ENCODE data around the gene RO60. TPM values are rescaled to one million over a fixed set of nuclear protein-coding genes. Genes with fewer than 3 reads are reported as not detected.

RO60 gene
- total RNA-seq, 1 experiment from 2014 or later = 74.8 TPM

DNA sequence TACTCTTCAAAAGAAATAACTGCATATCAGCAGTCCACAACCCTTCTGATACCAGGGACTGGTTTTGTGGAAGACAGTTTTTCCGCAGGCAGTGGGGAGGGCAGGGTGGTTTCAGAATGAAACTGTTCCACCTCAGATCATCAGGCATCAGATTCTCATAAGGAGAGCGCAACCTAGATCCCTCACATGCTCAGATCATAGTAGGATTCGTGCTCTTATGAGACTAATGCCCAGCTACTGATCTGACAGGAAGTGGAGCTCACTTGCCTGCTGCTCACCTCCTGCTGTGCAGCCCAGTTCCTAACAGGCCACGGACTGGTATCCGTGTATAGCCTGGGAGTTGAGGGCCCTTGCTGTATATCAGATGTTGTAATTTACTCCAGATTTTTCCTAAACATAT, 11.5 kb downstream of the RO60 start:
- ChIA-PET CTCF (interaction anchor here (0.7 kb wide), 1 partner anchor 361 kb away, joined by 6 read pairs; no protein-coding TSS in a partner anchor), POLR2A (interaction anchor here (0.6 to 0.7 kb wide), 2 partner anchors 12 to 129 kb away, joined by 3 read pairs; partner anchors contain the start of genes RO60 and UCHL5)
- DNase-seq (ENCODE audit: low read depth, low spot score) = no peak
- in situ Hi-C loops (cut with HindIII; ENCODE audit: low pct_unique_long_range_greater_than_20kb, low sequenced_read_pairs) (no loop called here), intact Hi-C loops (cut with micrococcal nuclease; ENCODE audit: unreplicated experiment) (no loop called here)
- Histone ChIP-seq H3K27me3 (ENCODE audit: control insufficient read depth, insufficient read depth, low read length) (no peaks in the 10 kb centered on the region), H3K27ac (ENCODE audit: low read length) (no peak overlapping the region), H3K4me3 (ENCODE audit: low read depth in 2 of 2, low read length in 2 of 2) (no peak overlapping the region), H3K9me3 (ENCODE audit: control insufficient read depth, insufficient read depth, low read depth, low read length) (no peaks in the 10 kb centered on the region), H3K4me1 (ENCODE audit: control insufficient read depth, insufficient read depth, low read length) (peaks cover 10% of the 10 kb centered on the region; the same call in 1 of the 2 replicates), H3K36me3 (ENCODE audit: control insufficient read depth, insufficient read depth, low read length) (no peaks in the 10 kb centered on the region; the same call in 1 of the 2 replicates)
- no TSS peak for BruUV-seq (replicated peaks)
- TF ChIP-seq, protein P1, sequence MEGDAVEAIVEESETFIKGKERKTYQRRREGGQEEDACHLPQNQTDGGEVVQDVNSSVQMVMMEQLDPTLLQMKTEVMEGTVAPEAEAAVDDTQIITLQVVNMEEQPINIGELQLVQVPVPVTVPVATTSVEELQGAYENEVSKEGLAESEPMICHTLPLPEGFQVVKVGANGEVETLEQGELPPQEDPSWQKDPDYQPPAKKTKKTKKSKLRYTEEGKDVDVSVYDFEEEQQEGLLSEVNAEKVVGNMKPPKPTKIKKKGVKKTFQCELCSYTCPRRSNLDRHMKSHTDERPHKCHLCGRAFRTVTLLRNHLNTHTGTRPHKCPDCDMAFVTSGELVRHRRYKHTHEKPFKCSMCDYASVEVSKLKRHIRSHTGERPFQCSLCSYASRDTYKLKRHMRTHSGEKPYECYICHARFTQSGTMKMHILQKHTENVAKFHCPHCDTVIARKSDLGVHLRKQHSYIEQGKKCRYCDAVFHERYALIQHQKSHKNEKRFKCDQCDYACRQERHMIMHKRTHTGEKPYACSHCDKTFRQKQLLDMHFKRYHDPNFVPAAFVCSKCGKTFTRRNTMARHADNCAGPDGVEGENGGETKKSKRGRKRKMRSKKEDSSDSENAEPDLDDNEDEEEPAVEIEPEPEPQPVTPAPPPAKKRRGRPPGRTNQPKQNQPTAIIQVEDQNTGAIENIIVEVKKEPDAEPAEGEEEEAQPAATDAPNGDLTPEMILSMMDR (IDR thresholded peaks at IDR 0.05) = no peak
- TF ChIP-seq, protein P2, sequence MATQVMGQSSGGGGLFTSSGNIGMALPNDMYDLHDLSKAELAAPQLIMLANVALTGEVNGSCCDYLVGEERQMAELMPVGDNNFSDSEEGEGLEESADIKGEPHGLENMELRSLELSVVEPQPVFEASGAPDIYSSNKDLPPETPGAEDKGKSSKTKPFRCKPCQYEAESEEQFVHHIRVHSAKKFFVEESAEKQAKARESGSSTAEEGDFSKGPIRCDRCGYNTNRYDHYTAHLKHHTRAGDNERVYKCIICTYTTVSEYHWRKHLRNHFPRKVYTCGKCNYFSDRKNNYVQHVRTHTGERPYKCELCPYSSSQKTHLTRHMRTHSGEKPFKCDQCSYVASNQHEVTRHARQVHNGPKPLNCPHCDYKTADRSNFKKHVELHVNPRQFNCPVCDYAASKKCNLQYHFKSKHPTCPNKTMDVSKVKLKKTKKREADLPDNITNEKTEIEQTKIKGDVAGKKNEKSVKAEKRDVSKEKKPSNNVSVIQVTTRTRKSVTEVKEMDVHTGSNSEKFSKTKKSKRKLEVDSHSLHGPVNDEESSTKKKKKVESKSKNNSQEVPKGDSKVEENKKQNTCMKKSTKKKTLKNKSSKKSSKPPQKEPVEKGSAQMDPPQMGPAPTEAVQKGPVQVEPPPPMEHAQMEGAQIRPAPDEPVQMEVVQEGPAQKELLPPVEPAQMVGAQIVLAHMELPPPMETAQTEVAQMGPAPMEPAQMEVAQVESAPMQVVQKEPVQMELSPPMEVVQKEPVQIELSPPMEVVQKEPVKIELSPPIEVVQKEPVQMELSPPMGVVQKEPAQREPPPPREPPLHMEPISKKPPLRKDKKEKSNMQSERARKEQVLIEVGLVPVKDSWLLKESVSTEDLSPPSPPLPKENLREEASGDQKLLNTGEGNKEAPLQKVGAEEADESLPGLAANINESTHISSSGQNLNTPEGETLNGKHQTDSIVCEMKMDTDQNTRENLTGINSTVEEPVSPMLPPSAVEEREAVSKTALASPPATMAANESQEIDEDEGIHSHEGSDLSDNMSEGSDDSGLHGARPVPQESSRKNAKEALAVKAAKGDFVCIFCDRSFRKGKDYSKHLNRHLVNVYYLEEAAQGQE (IDR thresholded peaks at IDR 0.05; ENCODE audit: insufficient read depth in 1 of 2, low read depth in 2 of 2, low read length in 1 of 2) = no peak
- TF ChIP-seq TCF7L2 (IDR thresholded peaks at IDR 0.05; ENCODE audit: low read depth, low read length) = no peak
- TF ChIP-seq SIN3A (IDR thresholded peaks at IDR 0.05; ENCODE audit: borderline replicate concordance, insufficient read depth, low read depth, low read length) = no peak
- TF ChIP-seq POLR2AphosphoS5 (IDR thresholded peaks at IDR 0.05; ENCODE audit: low read depth, low read length) = no peak
- peak; percentile 70; the same call in 1 of the 2 replicates for ATAC-seq

DNA sequence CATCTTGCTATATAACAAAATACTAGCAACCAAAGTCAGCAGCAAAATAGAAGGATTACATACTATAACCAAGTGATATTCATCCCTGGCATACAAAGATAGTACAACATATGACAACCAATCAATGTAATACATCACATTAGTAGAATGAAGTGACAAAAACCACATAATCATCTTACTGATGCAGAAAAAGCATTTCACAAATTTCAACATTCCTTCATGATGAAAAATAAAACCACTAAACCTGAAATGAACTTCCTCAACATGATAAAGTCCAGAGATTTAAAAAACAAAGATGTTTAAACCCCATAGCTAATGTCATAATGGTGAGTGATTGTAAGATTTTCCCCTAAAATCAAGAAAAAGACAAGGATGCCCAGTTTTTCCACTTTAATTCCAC, 18.6 kb downstream of the RO60 start:
- Histone ChIP-seq H3K4me1 (ENCODE audit: control insufficient read depth, insufficient read depth, low read length) (no peaks in the 10 kb centered on the region), H3K27me3 (ENCODE audit: control insufficient read depth, insufficient read depth, low read length) (no peaks in the 10 kb centered on the region), H3K4me3 (ENCODE audit: low read depth in 2 of 2, low read length in 2 of 2) (no peak overlapping the region), H3K27ac (ENCODE audit: low read length) (no peak overlapping the region), H3K9me3 (ENCODE audit: control insufficient read depth, insufficient read depth, low read depth, low read length) (0 out of 2 replicates have a peak, but pooled peaks cover 4% of the 10 kb centered on the region), H3K36me3 (ENCODE audit: control insufficient read depth, insufficient read depth, low read length) (peaks cover 26% of the 10 kb centered on the region)
- no peak for ATAC-seq
- intact Hi-C loops (cut with micrococcal nuclease; ENCODE audit: unreplicated experiment) = no loop called here
- CTCF ChIA-PET = no interaction called here
- in situ Hi-C loops (cut with HindIII; ENCODE audit: low pct_unique_long_range_greater_than_20kb, low sequenced_read_pairs) = no loop called here
- no TSS peak for BruUV-seq (replicated peaks)
- TF ChIP-seq TCF7L2 (IDR thresholded peaks at IDR 0.05; ENCODE audit: low read depth, low read length) = no peak
- TF ChIP-seq, protein P2 (IDR thresholded peaks at IDR 0.05; ENCODE audit: insufficient read depth in 1 of 2, low read depth in 2 of 2, low read length in 1 of 2) = no peak
- TF ChIP-seq, protein P1 (IDR thresholded peaks at IDR 0.05) = no peak
- no peak for TF ChIP-seq SIN3A (IDR thresholded peaks at IDR 0.05; ENCODE audit: borderline replicate concordance, insufficient read depth, low read depth, low read length)
- no peak for TF ChIP-seq POLR2AphosphoS5 (IDR thresholded peaks at IDR 0.05; ENCODE audit: low read depth, low read length)
- no peak for DNase-seq (ENCODE audit: low read depth, low spot score)
- POLR2A ChIA-PET = no interaction called here
